IgD-negative memory B cell (primary cell): Measurements from ENCODE around the gene CDK14. TPM values are rescaled to one million over a fixed set of nuclear protein-coding genes. Genes with fewer than 3 reads are reported as not detected.
A peak's percentile ranks its signal among the peaks of the same experiment; 100 is the strongest.

Experiments
- H3K27ac Mint-ChIP-seq, 3 donors: one replicate each; pipeline ENCODE4 v1.8.0; 2020 to 2022; ENCODE audit warnings: mild to moderate bottlenecking in 3 of 3, mixed read lengths in 3 of 3, moderate library complexity in 1 of 3
- H3K27me3 Mint-ChIP-seq: one replicate; pipeline ENCODE4 v1.8.0; 2021; ENCODE audit warnings: mixed read lengths
- H3K36me3 Mint-ChIP-seq: one replicate; pipeline ENCODE4 v1.8.0; 2020; ENCODE audit warnings: mild to moderate bottlenecking, mixed read lengths
- H3K4me1 Mint-ChIP-seq, 3 donors: one replicate each; pipeline ENCODE4 v1.8.0; 2020 to 2022; ENCODE audit warnings: mixed read lengths in 3 of 3, mild to moderate bottlenecking in 1 of 3
- H3K4me3 Mint-ChIP-seq, 4 donors: one replicate each; pipeline ENCODE4 v1.8.0; 2020 to 2022; ENCODE audit warnings: mild to moderate bottlenecking in 4 of 4, mixed read lengths in 4 of 4, moderate library complexity in 3 of 4
- H3K9me3 Mint-ChIP-seq, 3 donors: one replicate each; pipeline ENCODE4 v1.8.0; 2020 to 2021; ENCODE audit warnings: mixed read lengths in 3 of 3, mild to moderate bottlenecking in 1 of 3
- polyA plus RNA-seq: library from polyadenylated mRNA; unstranded; fragments of 300-500 nt; fragmentation: Illumina TruSeq; gene quantifications from one replicate; pipeline ENCODE4 v1.2.3, GENCODE V29; 2021

CDK14 gene
- polyA plus RNA-seq, 1 donor from 2014 or later, result 53.0 TPM

DNA sequence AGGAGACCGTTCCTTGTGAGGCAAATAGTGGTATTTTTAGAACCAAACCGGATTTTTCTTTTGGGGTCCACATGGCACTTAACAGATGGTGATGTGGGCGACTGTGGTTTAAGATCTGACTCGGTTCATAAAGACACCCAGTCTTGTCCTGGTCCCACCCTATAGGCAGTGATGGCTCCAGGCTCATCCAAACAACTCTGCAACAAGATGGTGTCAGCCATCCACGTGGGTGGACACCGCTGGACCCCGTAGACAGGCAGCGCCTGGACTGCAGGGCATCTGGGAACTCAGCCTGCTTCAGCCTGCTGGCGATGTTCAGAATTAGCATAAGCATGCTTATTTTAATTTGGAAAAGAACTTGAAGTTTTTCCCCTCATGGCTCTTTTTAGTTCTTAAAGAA is 409.7 kb downstream of the CDK14 start:
- peaks cover 6 to 17% (median 12%) of the 10 kb centered on the region in 3 donors for H3K4me1 Mint-ChIP-seq
- peaks cover 7% of the 10 kb centered on the region for H3K36me3 Mint-ChIP-seq
- H3K4me3 Mint-ChIP-seq, result no peak overlapping the region
- H3K27me3 Mint-ChIP-seq, result no peaks in the 10 kb centered on the region
- H3K27ac Mint-ChIP-seq, result no peak overlapping the region
- H3K9me3 Mint-ChIP-seq, result peaks cover 0 to 2% (median 2%) of the 10 kb centered on the region in 3 donors

DNA sequence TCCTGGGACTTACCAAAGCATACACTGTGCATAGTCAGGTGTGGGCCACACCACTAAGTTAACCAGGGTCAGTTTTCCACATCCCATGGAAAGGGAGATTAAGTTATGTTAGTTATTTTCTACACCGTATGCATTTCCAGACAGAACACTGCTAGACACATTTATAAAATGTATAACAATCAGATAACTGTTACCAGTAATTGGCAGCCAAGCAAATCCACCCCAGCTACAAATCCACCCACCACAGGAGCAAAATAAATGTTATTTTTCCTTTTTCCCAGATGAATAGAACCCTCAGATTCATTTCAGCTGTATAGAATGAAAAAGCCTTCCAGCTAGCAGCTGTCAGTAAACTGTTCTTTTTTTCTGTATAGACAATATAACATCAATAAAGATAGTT is 411.2 kb downstream of the CDK14 start:
- Mint-ChIP-seq H3K36me3 (peaks cover 15% of the 10 kb centered on the region), H3K27me3 (no peaks in the 10 kb centered on the region), H3K4me3 (no peak overlapping the region), H3K27ac (no peak overlapping the region), H3K9me3 (peaks cover 0 to 2% (median 2%) of the 10 kb centered on the region in 3 donors), H3K4me1 (peaks cover 15 to 22% (median 20%) of the 10 kb centered on the region in 3 donors)

DNA sequence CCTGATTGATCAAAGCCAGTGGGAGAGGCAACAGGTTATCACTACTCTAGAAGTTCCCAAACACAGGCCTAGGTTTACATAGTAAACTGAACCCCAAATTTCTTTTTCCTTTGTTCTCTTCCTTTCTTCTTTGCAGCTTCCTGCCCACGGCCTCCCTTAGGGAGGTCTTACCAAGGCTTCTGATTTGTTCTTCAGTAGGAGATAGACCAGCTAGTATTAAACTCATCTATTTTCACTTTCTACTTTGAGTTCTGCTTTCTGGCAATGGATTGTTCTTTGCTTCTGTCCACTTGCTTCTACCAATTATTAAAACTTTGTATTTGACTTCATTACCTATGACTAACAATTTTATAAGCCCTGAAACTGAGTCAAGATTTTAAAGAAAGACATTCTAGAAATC is 417.0 kb downstream of the CDK14 start:
- Mint-ChIP-seq H3K4me3 (peak overlapping the region in 2 of 4 donors; percentile 45 to 76), H3K36me3 (peaks cover 17% of the 10 kb centered on the region), H3K27me3 (no peaks in the 10 kb centered on the region), H3K9me3 (no peaks in the 10 kb centered on the region), H3K4me1 (peaks cover 23 to 35% (median 24%) of the 10 kb centered on the region in 3 donors), H3K27ac (peak overlapping the region in 1 of 3 donors; percentile 31)

DNA sequence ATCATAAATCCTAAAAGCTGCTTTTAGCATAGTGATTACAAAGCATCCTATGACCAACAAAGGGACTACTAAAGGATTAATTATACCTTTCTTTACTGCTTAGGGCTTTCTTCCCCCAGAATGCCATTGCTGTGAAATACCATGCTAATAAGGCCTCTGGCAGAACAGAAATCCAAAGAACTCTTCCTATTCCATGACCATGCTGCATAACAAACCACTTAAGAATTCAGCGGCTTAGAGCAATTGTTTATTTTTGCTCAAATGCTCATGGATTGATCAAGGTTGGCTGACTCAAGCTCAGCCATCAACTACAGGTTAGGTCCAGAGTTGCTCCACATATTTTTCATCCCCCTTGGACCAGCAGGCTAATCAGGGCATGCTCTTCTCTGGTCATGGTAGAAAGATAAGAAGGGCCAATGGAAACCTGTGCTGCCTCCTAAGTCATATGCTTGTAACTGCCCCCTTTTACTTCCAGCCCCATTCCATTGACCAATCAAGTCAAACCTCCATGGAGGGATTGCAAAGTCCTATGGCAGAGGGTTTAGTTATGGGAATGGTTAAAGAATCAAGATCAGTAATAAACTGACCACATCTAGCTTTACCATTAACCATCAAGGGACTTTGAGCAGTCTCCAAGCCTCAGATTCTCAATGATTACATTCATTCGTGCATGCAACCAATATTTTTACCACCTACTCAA is 423.7 kb downstream of the CDK14 start:
- no peak overlapping the region for H3K27ac Mint-ChIP-seq
- no peaks in the 10 kb centered on the region for H3K9me3 Mint-ChIP-seq
- H3K36me3 Mint-ChIP-seq, result peaks cover 11% of the 10 kb centered on the region
- peaks cover 0 to 6% (median 3%) of the 10 kb centered on the region in 3 donors for H3K4me1 Mint-ChIP-seq
- H3K4me3 Mint-ChIP-seq, result no peak overlapping the region
- no peaks in the 10 kb centered on the region for H3K27me3 Mint-ChIP-seq

DNA sequence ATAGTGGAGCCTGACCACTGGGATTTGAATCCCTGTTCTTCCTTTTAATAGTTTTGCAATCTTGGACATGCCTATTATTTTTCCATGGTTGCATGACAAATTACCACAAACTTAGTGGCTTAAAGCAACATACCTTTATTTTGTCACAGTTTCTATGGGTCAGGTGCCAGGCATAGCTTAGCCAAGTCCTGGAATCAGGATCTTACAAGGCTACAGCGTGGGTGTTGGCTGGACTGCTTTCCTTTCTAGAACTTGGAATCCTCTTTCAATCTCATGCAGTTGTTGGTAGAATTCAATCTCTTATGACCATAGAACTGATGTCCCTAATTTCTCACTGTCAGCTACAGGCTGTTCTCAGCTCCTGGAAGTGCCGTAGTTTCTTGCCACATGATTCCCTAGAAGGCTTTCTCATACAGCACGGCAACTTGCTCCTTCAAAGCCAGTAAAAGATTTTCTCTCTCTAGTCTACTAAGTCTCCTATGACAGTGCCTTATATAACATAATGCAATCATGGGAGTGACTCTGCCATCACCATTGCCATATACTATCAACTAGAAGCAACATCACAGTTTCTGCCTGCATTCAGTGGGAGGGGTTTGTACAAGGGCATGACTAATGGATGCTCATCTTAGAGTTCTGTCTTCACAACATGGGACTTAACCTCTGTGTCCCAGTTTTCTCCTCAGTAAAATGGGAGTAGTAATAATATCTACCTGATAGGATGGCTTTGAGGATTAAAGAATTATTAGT is 424.7 kb downstream of the CDK14 start:
- no peak overlapping the region for H3K27ac Mint-ChIP-seq
- peaks cover 0 to 6% (median 3%) of the 10 kb centered on the region in 3 donors for H3K4me1 Mint-ChIP-seq
- no peak overlapping the region for H3K4me3 Mint-ChIP-seq
- H3K36me3 Mint-ChIP-seq, result peaks cover 7% of the 10 kb centered on the region
- no peaks in the 10 kb centered on the region for H3K9me3 Mint-ChIP-seq
- H3K27me3 Mint-ChIP-seq, result no peaks in the 10 kb centered on the region

DNA sequence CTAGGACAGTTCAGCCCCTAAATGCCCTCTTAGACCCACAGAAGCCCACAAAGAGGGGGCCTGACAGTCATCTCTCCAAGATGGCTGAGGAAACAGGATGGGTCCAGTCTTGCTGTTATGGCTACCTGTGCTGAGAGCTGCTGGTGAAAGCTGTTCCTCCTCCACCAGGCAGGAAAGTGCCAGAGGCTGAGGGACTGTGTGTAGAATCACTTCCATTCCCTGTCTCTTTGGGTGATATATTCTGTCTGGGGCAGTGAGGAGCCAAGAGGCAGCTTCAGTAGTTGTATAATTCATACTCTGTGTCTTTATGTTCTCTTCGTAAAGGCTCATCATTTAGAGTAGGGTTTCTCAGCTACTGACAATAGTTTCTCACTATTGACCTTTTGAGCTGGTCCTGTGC is 425.8 kb downstream of the CDK14 start:
- H3K4me1 Mint-ChIP-seq, result peaks cover 0 to 7% (median 3%) of the 10 kb centered on the region in 3 donors
- no peaks in the 10 kb centered on the region for H3K27me3 Mint-ChIP-seq
- H3K4me3 Mint-ChIP-seq, result no peak overlapping the region

DNA sequence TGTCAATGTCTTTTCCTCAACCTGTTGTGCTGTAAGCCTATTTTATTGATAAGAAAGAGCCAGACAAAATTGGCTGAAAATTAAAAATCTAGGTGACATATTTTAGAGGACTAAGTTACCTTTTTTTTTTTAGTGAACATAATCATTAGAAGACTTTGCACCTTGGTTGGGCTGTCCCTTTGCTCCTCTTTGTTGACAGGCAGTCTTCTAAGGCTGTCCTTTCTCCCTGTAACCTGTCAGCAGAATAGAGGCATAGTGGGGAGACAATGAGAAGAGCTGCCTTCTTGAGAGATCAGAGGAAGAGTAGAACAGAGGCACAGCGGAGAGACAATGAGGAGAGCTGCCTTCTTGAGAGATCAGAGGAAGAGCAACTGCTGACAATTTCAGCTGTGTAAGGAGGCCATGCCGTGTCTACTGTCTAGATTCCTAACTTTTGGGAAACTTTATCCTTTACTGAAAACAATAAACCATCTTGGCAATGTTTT is 429.8 kb downstream of the CDK14 start:
- H3K27me3 Mint-ChIP-seq, result no peaks in the 10 kb centered on the region
- H3K27ac Mint-ChIP-seq, result peak overlapping the region in 2 of 3 donors; percentile 86 to 88
- H3K9me3 Mint-ChIP-seq, result peaks cover 0 to 10% (median 0%) of the 10 kb centered on the region in 3 donors
- H3K4me3 Mint-ChIP-seq, result no peak overlapping the region
- H3K4me1 Mint-ChIP-seq, result peaks cover 1 to 10% (median 4%) of the 10 kb centered on the region in 3 donors
- peaks cover 15% of the 10 kb centered on the region for H3K36me3 Mint-ChIP-seq

More for the DNA sequence above, 425.8 kb downstream of the CDK14 start:
- Mint-ChIP-seq H3K9me3 (peaks cover 0 to 1% (median 0%) of the 10 kb centered on the region in 3 donors), H3K36me3 (peaks cover 7% of the 10 kb centered on the region), H3K27ac (no peak overlapping the region)

DNA sequence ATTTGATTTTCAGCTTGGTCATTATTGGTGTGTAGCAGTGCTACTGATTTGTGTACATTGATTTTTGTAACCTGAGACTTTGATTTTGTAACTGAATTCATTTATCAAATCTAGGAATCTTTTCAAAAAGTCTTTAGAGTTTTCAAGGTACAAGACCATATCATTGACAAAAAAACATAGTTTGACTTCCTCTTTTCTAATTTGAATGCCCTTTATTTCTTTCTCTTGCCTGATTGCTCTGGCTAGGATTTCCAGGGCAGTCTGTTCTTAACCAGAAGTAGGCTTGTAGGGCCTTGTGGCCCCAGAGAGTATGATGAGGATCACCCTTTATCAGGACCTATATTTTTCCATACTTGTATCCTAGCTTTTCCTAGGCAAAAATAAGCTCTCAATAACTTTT is 433.6 kb downstream of the CDK14 start:
- peaks cover 4 to 18% (median 7%) of the 10 kb centered on the region in 3 donors for H3K4me1 Mint-ChIP-seq
- H3K4me3 Mint-ChIP-seq, result no peak overlapping the region
- peaks cover 0 to 10% (median 0%) of the 10 kb centered on the region in 3 donors for H3K9me3 Mint-ChIP-seq
- no peak overlapping the region for H3K27ac Mint-ChIP-seq
- peaks cover 26% of the 10 kb centered on the region for H3K36me3 Mint-ChIP-seq
- H3K27me3 Mint-ChIP-seq, result no peaks in the 10 kb centered on the region

DNA sequence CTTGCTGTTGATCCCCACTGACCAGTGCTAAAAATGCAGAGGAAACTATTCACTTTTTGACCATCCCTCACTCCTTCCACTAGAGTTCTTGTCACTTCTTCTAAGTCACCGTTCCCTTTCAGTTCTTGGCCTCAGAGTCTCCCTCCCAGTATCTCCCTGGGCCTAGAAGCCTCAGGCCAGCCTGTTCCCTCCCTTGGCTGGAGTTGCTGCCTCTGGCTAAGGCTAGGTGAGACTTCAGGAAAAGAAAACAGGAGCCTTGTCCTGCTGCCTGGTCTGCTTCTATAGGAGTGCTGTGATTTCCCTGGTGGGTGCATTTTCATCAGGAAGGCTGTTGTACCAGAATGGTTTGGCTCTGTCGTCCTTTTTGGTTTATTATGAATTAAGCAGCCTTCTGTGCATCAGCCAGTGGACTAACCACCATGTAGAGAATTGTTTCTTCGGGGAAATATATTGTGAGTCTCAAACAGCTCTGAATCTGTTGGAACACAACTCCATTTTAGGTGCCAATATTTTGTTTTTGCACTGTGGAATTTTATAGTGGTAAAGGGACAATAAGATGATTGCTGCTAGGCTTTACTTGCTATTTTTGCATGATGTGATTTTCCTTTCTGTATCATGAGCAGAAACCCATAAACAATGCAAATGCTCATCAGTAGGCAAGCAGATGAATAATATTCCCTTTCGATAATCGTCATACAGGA is 434.7 kb downstream of the CDK14 start:
- Mint-ChIP-seq H3K4me1 (peaks cover 4 to 19% (median 7%) of the 10 kb centered on the region in 3 donors), H3K27ac (peak overlapping the region in 2 of 3 donors; percentile 10 to 49), H3K4me3 (no peak overlapping the region), H3K9me3 (peaks cover 0 to 10% (median 0%) of the 10 kb centered on the region in 3 donors), H3K36me3 (peaks cover 27% of the 10 kb centered on the region), H3K27me3 (no peaks in the 10 kb centered on the region)

DNA sequence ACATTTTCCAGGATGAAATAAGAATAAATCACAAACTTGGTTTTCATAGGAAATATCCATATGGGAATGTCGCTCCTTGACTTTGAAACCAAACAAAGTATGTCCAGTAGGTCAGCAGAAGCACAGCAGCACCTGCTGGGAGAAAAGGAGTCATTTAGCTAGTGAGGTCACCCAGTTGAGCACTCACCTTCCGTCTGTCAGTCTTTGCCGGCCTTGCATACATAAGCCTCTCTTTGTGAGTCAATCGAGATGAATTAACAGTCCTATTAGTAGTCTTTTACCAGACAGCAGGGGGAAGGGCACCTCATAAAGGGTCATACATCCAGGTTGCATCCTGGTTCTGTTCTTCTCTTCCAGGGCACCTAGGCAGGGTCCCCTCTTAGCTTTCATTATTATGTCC is 435.6 kb downstream of the CDK14 start:
- H3K4me3 Mint-ChIP-seq, result no peak overlapping the region
- no peaks in the 10 kb centered on the region for H3K27me3 Mint-ChIP-seq
- peaks cover 4 to 22% (median 7%) of the 10 kb centered on the region in 3 donors for H3K4me1 Mint-ChIP-seq
- peaks cover 27% of the 10 kb centered on the region for H3K36me3 Mint-ChIP-seq
- peak overlapping the region in 1 of 3 donors; percentile 61 for H3K27ac Mint-ChIP-seq
- peaks cover 0 to 8% (median 0%) of the 10 kb centered on the region in 3 donors for H3K9me3 Mint-ChIP-seq

DNA sequence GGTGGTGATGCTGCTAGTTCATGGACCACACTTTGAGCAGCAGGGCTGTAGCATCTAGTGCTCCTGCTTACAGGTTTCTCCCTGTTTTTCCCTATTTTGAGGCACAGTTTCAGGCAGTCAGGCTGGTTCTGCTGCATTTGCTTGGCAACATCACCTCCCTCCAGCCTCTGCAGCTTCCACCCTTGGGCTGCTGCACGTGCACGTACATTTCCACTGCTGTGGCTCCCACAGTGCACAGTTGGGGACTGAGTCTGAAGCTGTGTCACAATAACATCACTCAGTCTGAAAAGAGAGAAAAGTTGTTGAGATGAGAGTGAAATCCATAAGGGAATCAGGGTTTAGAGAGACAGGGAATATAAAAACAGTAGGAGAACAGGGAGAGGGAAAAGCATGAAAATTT is 437.5 kb downstream of the CDK14 start:
- Mint-ChIP-seq H3K27ac (no peak overlapping the region), H3K36me3 (peaks cover 21% of the 10 kb centered on the region), H3K9me3 (peaks cover 0 to 6% (median 0%) of the 10 kb centered on the region in 3 donors), H3K27me3 (no peaks in the 10 kb centered on the region), H3K4me1 (peaks cover 3 to 20% (median 4%) of the 10 kb centered on the region in 3 donors), H3K4me3 (no peak overlapping the region)

DNA sequence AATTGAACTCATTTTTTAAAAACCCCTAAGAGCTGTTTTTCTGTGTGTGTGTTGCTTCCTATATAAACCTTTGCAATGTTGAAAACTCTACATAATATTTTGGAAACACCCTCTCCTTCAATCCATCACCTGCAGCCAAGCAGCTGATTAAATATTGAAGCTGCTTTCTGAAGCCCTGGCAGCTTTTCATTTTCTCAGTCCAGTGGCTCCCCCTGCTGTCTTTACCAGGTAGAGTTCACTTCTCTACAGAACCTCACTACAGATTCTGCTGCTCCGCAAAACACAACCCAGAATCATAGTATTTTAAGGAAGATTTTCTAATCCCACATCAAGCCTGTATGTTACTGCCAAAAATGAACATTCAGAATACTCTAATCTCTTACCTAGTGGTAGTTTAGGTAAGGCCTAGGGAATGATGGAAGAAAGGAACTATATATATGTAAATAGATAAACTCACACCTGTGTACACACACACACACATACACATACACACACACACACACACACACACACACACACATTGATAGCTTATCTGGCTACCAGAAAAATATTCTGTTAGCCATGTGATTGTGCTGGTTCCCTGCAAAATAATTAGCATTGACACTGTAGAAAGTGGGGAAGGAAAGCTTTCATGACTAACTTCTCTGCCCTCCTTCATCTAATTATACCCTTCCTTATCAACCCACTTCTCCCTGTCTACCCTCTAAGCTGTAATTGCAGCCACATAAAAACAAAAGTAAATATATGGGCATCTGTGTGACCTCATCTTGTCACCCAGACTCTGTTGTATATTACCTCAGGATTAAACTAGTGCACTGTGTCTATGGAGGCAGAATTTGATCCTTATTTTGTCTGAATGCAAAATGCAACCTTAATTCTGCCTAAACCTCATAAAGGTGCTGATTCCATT is 438.6 kb downstream of the CDK14 start:
- H3K9me3 Mint-ChIP-seq, result peaks cover 0 to under 1% (median 0%) of the 10 kb centered on the region in 3 donors
- peaks cover 5 to 26% (median 5%) of the 10 kb centered on the region in 3 donors for H3K4me1 Mint-ChIP-seq
- H3K36me3 Mint-ChIP-seq, result peaks cover 15% of the 10 kb centered on the region
- no peak overlapping the region for H3K4me3 Mint-ChIP-seq
- H3K27me3 Mint-ChIP-seq, result no peaks in the 10 kb centered on the region
- H3K27ac Mint-ChIP-seq, result no peak overlapping the region

DNA sequence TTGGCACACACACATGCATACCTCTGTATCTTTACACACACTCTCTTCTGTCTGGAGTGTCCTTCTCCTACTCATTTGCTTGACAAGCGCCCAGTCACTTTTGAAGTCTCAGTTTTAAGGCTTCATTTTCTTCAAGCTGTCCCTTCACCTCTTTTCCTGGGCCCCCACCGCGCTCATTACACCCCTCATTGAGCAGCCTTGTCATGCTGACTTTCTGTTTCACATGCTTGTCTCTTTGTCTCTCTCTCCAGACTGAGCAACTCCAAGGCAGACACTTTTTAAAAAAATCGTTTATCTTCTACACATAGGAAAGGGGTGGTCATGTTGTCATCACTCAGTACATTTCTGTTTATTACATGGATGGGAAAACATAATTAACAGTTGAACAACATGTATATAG is 442.9 kb downstream of the CDK14 start:
- Mint-ChIP-seq H3K4me3 (no peak overlapping the region), H3K9me3 (no peaks in the 10 kb centered on the region), H3K36me3 (peaks cover 10% of the 10 kb centered on the region), H3K4me1 (peaks cover 3 to 21% (median 4%) of the 10 kb centered on the region in 3 donors), H3K27me3 (no peaks in the 10 kb centered on the region), H3K27ac (no peak overlapping the region)

DNA sequence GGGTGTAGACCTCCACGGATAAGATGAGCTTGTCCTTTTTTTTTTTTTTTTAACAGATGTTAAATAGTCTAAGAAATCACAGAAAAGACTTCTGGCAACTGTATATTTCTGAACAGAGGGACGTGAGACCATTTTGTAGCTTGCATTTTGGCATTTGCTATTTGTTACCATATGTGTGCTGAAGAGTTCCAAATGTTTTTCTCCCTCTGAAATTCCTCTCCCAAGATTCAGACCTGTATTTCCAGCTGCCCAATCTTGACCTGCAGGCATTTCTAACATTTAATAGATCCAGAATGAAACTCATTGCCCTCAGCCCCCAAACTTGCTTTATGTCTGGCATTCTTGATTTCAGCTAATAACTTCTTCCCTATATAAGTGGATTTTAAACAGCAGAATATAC is 445.0 kb downstream of the CDK14 start:
- no peaks in the 10 kb centered on the region for H3K27me3 Mint-ChIP-seq
- H3K9me3 Mint-ChIP-seq, result no peaks in the 10 kb centered on the region
- no peak overlapping the region for H3K4me3 Mint-ChIP-seq
- no peak overlapping the region for H3K27ac Mint-ChIP-seq
- H3K36me3 Mint-ChIP-seq, result peaks cover 11% of the 10 kb centered on the region
- H3K4me1 Mint-ChIP-seq, result peaks cover 3 to 16% (median 4%) of the 10 kb centered on the region in 3 donors
